HepG2 (cell line): Measurements from ENCODE around the gene UCK2. TPM values are rescaled to one million over a fixed set of nuclear protein-coding genes. Genes with fewer than 3 reads are reported as not detected.

Experiments
- ARNT2 ChIP-seq: sonication (generic); formaldehyde crosslinking; IDR thresholded peaks from 2 replicates; pipeline ENCODE4 v1.8.0; 2022; ENCODE audit warnings: mild to moderate bottlenecking, low read depth, missing genetic modification reagents, moderate library complexity
- BORCS8-MEF2B ChIP-seq: sonication (generic); formaldehyde crosslinking; IDR thresholded peaks from 2 replicates; pipeline ENCODE4 v1.8.0; 2022; ENCODE audit warnings: mild to moderate bottlenecking, missing genetic modification reagents
- BRD4 ChIP-seq: sonication (generic); formaldehyde crosslinking; IDR thresholded peaks from 2 replicates; pipeline ENCODE4 v1.4.0; 2020; ENCODE audit warnings: missing genetic modification reagents
- ELK4 ChIP-seq: sonication (generic); formaldehyde crosslinking; IDR thresholded peaks from 2 replicates; pipeline ENCODE4 v1.9.0; 2021; ENCODE audit warnings: missing genetic modification reagents, borderline replicate concordance
- FOXK1 ChIP-seq: sonication (generic); formaldehyde crosslinking; IDR thresholded peaks from 2 replicates; pipeline ENCODE4 v1.4.0; 2020; ENCODE audit warnings: low read depth, missing genetic modification reagents, borderline replicate concordance
- PHF21A ChIP-seq: sonication (generic); formaldehyde crosslinking; IDR thresholded peaks from 2 replicates; pipeline ENCODE4 v1.5.0; 2020; ENCODE audit warnings: mild to moderate bottlenecking, missing genetic modification reagents
- RELA ChIP-seq: sonication (generic); formaldehyde crosslinking; IDR thresholded peaks from 2 replicates; pipeline ENCODE4 v1.4.0; 2020; ENCODE audit warnings: missing genetic modification reagents
- YEATS2 ChIP-seq: sonication (generic); formaldehyde crosslinking; IDR thresholded peaks from 2 replicates; pipeline ENCODE4 v1.4.0; 2020; ENCODE audit warnings: missing genetic modification reagents, borderline replicate concordance
- ZHX1 ChIP-seq: sonication (generic); formaldehyde crosslinking; IDR thresholded peaks from 2 replicates; pipeline ENCODE4 v1.8.1; 2022; ENCODE audit warnings: low read depth, mild to moderate bottlenecking, missing genetic modification reagents
- ZKSCAN8 ChIP-seq: IDR thresholded peaks from 2 replicates; pipeline ENCODE4 v1.6.1; 2016; ENCODE audit warnings: borderline replicate concordance, missing genetic modification reagents, missing compliant biosample characterization
- ZNF205 ChIP-seq: IDR thresholded peaks from 2 replicates; pipeline ENCODE4 v1.6.1; 2018; ENCODE audit warnings: missing biosample characterization, missing genetic modification reagents
- ZNF33A ChIP-seq: sonication (generic); formaldehyde crosslinking; IDR thresholded peaks from 2 replicates; pipeline ENCODE4 v1.5.1; 2020; ENCODE audit warnings: missing genetic modification reagents, mild to moderate bottlenecking, moderate library complexity, borderline replicate concordance
- ZNF367 ChIP-seq: sonication (generic); formaldehyde crosslinking; IDR thresholded peaks from 2 replicates; pipeline ENCODE4 v1.4.0; 2020; ENCODE audit warnings: missing genetic modification reagents, borderline replicate concordance
- ZNF446 ChIP-seq: sonication (generic); formaldehyde crosslinking; IDR thresholded peaks from 2 replicates; pipeline ENCODE4 v1.5.0; 2020; ENCODE audit warnings: mild to moderate bottlenecking, missing genetic modification reagents
- ZNF652 ChIP-seq: IDR thresholded peaks from 2 replicates; pipeline ENCODE4 v1.6.1; 2016; ENCODE audit warnings: low read depth, borderline replicate concordance
- ZNF761 ChIP-seq: sonication (generic); formaldehyde crosslinking; conservative IDR thresholded peaks from 2 replicates; pipeline ENCODE4 v1.4.0; 2020; ENCODE audit warnings: mild to moderate bottlenecking, missing genetic modification reagents
- ZSCAN22 ChIP-seq: sonication (generic); formaldehyde crosslinking; IDR thresholded peaks from 2 replicates; pipeline ENCODE4 v1.4.0; 2020; ENCODE audit warnings: mild to moderate bottlenecking, missing genetic modification reagents
- ZXDC ChIP-seq: sonication (generic); formaldehyde crosslinking; IDR thresholded peaks from 2 replicates; pipeline ENCODE4 v1.5.0; 2020; ENCODE audit warnings: mild to moderate bottlenecking, missing genetic modification reagents
- polyA plus RNA-seq, 8 experiments: library from polyadenylated mRNA; depleted of rRNA in 3 of 8; stranded (reverse) in 7 of 8; unstranded in 1 of 8; fragments of >200 nt; fragmentation: Illumina TruSeq in 4 of 8; extraction: Trizol in 4 of 8; gene quantifications; 2 replicates each; pipeline versions ENCODE4 v1.2.1 to v1.2.3, GENCODE V29; 2011 to 2016; ENCODE audit warnings: low read depth in 4 of 8, missing spikeins in 1 of 8, mixed read lengths in 1 of 8; ENCODE audit not compliant: insufficient read depth in 1 of 8
- total RNA-seq, 5 experiments: library from RNA; depleted of rRNA; stranded (reverse); fragments of >200 nt; fragmentation: Illumina TruSeq; extraction: Trizol; gene quantifications; 2 replicates each; pipeline ENCODE4 v1.2.3, GENCODE V29; 2016; ENCODE audit warnings: low read depth in 1 of 5
- TF ChIP-seq, protein P1 (sequence below): sonication (generic); formaldehyde crosslinking; IDR thresholded peaks from 2 replicates; pipeline ENCODE4 v1.5.1; 2020; ENCODE audit warnings: mild to moderate bottlenecking, missing genetic modification reagents

UCK2 gene
- total and polyA plus RNA-seq, 2 of the 13 experiments (the other 11 are each of a cell fraction or from before 2014, with no cell fraction given): 64.3 to 78.0 TPM

- TF ChIP-seq ZNF446 (CRISPR knock-in tag) (peak; percentile 87; the same call in 1 of the 2 replicates), ZNF205 (no peak), YEATS2 (CRISPR knock-in tag) (no peak), ZSCAN22 (no peak), ZNF33A (CRISPR knock-in tag) (no peak), RELA (no peak; the same call in 1 of the 2 replicates), ZNF652 (CRISPR knock-in tag) (peak; percentile 91), ZNF761 (CRISPR knock-in tag) (peak; percentile 62; the same call in 1 of the 2 replicates), BRD4 (CRISPR knock-in tag) (no peak), ZXDC (CRISPR knock-in tag) (no peak), FOXK1 (CRISPR knock-in tag) (no peak), BORCS8-MEF2B (CRISPR knock-in tag) (no peak; the same call in 1 of the 2 replicates), PHF21A (no peak; the same call in 1 of the 2 replicates), ELK4 (CRISPR knock-in tag) (no peak), ZKSCAN8 (no peak), ARNT2 (CRISPR knock-in tag) (peak; percentile 81), ZNF367 (CRISPR knock-in tag) (no peak), ZHX1 (CRISPR knock-in tag) (no peak)
- TF ChIP-seq, protein P1, sequence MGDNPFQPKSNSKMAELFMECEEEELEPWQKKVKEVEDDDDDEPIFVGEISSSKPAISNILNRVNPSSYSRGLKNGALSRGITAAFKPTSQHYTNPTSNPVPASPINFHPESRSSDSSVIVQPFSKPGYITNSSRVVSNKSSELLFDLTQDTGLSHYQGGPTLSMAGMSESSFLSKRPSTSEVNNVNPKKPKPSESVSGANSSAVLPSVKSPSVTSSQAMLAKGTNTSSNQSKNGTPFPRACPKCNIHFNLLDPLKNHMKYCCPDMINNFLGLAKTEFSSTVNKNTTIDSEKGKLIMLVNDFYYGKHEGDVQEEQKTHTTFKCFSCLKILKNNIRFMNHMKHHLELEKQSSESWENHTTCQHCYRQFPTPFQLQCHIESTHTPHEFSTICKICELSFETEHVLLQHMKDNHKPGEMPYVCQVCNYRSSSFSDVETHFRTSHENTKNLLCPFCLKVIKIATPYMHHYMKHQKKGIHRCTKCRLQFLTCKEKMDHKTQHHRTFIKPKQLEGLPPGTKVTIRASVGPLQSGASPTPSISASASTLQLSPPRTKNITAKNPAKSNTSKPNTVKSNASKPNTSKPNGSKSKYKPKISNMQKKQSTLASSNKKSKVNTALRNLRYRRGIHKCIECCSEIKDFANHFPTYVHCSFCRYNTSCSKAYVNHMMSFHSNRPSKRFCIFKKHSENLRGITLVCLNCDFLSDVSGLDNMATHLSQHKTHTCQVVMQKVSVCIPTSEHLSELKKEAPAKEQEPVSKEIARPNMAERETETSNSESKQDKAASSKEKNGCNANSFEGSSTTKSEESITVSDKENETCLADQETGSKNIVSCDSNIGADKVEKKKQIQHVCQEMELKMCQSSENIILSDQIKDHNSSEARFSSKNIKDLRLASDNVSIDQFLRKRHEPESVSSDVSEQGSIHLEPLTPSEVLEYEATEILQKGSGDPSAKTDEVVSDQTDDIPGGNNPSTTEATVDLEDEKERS (CRISPR knock-in tag): no peak
These were observed at the start of gene UCK2 (continued) for GRCh38 chr1:165827268-165828102.
